Measurements from ENCODE around the gene PSORS1C1.

DNA sequence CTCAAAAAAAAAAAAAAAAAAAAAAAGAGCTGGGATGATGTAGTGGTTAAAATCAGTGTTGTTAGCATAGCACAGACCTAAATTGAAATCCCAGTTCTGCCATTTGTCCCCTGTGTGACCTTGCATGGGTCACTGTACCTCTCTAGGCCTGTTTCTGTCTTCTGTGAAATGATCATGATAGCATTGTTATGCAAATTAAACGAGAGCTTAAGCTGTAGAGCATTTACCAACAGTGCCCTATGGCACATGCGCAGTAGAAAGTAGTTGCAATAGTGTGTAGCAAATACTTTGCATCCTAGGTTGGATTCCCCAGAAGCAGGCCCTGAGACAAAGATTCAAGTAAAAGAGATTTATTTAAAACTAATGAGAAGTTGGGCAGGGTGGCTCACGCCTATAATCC lies 17.0 kb downstream of the PSORS1C1 start:
- TF ChIP-seq, protein P1, sequence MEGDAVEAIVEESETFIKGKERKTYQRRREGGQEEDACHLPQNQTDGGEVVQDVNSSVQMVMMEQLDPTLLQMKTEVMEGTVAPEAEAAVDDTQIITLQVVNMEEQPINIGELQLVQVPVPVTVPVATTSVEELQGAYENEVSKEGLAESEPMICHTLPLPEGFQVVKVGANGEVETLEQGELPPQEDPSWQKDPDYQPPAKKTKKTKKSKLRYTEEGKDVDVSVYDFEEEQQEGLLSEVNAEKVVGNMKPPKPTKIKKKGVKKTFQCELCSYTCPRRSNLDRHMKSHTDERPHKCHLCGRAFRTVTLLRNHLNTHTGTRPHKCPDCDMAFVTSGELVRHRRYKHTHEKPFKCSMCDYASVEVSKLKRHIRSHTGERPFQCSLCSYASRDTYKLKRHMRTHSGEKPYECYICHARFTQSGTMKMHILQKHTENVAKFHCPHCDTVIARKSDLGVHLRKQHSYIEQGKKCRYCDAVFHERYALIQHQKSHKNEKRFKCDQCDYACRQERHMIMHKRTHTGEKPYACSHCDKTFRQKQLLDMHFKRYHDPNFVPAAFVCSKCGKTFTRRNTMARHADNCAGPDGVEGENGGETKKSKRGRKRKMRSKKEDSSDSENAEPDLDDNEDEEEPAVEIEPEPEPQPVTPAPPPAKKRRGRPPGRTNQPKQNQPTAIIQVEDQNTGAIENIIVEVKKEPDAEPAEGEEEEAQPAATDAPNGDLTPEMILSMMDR (IDR thresholded peaks at IDR 0.05): no peak
- no peak for TF ChIP-seq ZFX (IDR thresholded peaks at IDR 0.05; ENCODE audit: borderline replicate concordance)

Measured in 22Rv1 (cell line).